Measurements from ENCODE around the gene PITPNC1.

DNA sequence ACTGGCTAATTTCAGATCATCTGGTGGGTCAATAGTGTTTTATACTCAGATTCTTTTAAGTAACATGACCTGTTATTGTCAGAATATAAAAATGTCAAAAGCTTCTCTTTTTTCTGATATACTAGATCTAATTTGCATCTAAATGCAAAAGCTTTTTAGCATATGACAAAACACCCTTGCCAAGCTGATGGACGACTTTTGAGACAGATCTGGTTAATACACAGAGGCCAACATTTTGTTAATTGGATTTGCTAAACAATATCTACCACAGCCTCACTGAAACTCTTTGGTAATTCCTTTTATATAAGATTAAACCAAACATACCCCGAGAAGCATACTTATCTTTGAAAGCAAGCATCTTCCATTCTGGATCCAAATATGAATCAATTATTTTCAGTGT, 330.4 kb downstream of the PITPNC1 start:
- TF ChIP-seq, protein P1, sequence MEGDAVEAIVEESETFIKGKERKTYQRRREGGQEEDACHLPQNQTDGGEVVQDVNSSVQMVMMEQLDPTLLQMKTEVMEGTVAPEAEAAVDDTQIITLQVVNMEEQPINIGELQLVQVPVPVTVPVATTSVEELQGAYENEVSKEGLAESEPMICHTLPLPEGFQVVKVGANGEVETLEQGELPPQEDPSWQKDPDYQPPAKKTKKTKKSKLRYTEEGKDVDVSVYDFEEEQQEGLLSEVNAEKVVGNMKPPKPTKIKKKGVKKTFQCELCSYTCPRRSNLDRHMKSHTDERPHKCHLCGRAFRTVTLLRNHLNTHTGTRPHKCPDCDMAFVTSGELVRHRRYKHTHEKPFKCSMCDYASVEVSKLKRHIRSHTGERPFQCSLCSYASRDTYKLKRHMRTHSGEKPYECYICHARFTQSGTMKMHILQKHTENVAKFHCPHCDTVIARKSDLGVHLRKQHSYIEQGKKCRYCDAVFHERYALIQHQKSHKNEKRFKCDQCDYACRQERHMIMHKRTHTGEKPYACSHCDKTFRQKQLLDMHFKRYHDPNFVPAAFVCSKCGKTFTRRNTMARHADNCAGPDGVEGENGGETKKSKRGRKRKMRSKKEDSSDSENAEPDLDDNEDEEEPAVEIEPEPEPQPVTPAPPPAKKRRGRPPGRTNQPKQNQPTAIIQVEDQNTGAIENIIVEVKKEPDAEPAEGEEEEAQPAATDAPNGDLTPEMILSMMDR (IDR thresholded peaks at IDR 0.05; ENCODE audit: low read length): no peak
- TF ChIP-seq EZH2 (IDR thresholded peaks at IDR 0.05; ENCODE audit: borderline replicate concordance, low read length): no peak

Data from OCI-LY1 (cell line).